ENCODE data around the gene P4HA3.

The P4HA3 gene

GRCh38 chr11:74319139-74319816 is 7.8 kb upstream of the P4HA3 start:
- Histone ChIP-seq H2AFZ (ENCODE audit: low read depth, low read length, severe bottlenecking) (no peak overlapping the region), H3K9ac (ENCODE audit: low read length) (no peak overlapping the region), H3K27me3 (ENCODE audit: low read length) (no peaks in the 10 kb centered on the region), H3K9me2 (replicated peaks; ENCODE audit: insufficient read depth, low read length) (no peaks in the 10 kb centered on the region), H3K4me2 (ENCODE audit: low read depth, low read length, poor library complexity, severe bottlenecking) (no peak overlapping the region), H3K4me3 (ENCODE audit: insufficient read depth, low read length, poor library complexity, severe bottlenecking) (no peak overlapping the region), H3K9me3 (ENCODE audit: insufficient read depth, low read length) (peaks cover 10% of the 10 kb centered on the region; the same call in 1 of the 2 replicates), H3F3A (ENCODE audit: insufficient read depth) (no peaks in the 10 kb centered on the region), H4K20me1 (ENCODE audit: low read depth, low read length) (no peaks in the 10 kb centered on the region), H3K27ac (ENCODE audit: low read depth, low read length) (no peak overlapping the region), H3K36me3 (ENCODE audit: low read length) (no peaks in the 10 kb centered on the region; the same call in 1 of the 2 replicates), H3K79me2 (ENCODE audit: insufficient read depth, low read length) (no peaks in the 10 kb centered on the region)
- TF ChIP-seq CTCF (IDR thresholded peaks at IDR 0.05; ENCODE audit: insufficient read depth, low read length, poor library complexity, severe bottlenecking), result no peak
- TF ChIP-seq EZH2phosphoT487 (conservative IDR thresholded peaks at IDR 0.05; ENCODE audit: low read length), result no peak

GRCh38 chr11:74318241-74318932 is 6.9 kb upstream of the P4HA3 start:
- Histone ChIP-seq H3K9ac (ENCODE audit: low read length) (no peak overlapping the region), H3F3A (ENCODE audit: insufficient read depth) (no peaks in the 10 kb centered on the region), H2AFZ (ENCODE audit: low read depth, low read length, severe bottlenecking) (no peak overlapping the region), H3K27me3 (ENCODE audit: low read length) (no peaks in the 10 kb centered on the region), H3K9me2 (replicated peaks; ENCODE audit: insufficient read depth, low read length) (no peaks in the 10 kb centered on the region), H4K20me1 (ENCODE audit: low read depth, low read length) (no peaks in the 10 kb centered on the region), H3K27ac (ENCODE audit: low read depth, low read length) (no peak overlapping the region), H3K36me3 (ENCODE audit: low read length) (no peaks in the 10 kb centered on the region; the same call in 1 of the 2 replicates), H3K9me3 (ENCODE audit: insufficient read depth, low read length) (peaks cover 10% of the 10 kb centered on the region; the same call in 1 of the 2 replicates), H3K79me2 (ENCODE audit: insufficient read depth, low read length) (no peaks in the 10 kb centered on the region), H3K4me3 (ENCODE audit: insufficient read depth, low read length, poor library complexity, severe bottlenecking) (no peak overlapping the region), H3K4me2 (ENCODE audit: low read depth, low read length, poor library complexity, severe bottlenecking) (no peak overlapping the region)
- TF ChIP-seq CTCF (IDR thresholded peaks at IDR 0.05; ENCODE audit: insufficient read depth, low read length, poor library complexity, severe bottlenecking) (no peak), EZH2phosphoT487 (conservative IDR thresholded peaks at IDR 0.05; ENCODE audit: low read length) (no peak)

GRCh38 chr11:74316772-74317505 is 5.5 kb upstream of the P4HA3 start:
- H2AFZ ChIP-seq (ENCODE audit: low read depth, low read length, severe bottlenecking), result no peak overlapping the region
- H3K4me3 ChIP-seq (ENCODE audit: insufficient read depth, low read length, poor library complexity, severe bottlenecking), result no peak overlapping the region
- no peak overlapping the region for H3K4me2 ChIP-seq (ENCODE audit: low read depth, low read length, poor library complexity, severe bottlenecking)
- no peak overlapping the region for H3K27ac ChIP-seq (ENCODE audit: low read depth, low read length)
- peaks cover 10% of the 10 kb centered on the region; the same call in 1 of the 2 replicates for H3K9me3 ChIP-seq (ENCODE audit: insufficient read depth, low read length)
- no peaks in the 10 kb centered on the region for H4K20me1 ChIP-seq (ENCODE audit: low read depth, low read length)
- H3K27me3 ChIP-seq (ENCODE audit: low read length), result no peaks in the 10 kb centered on the region
- no peaks in the 10 kb centered on the region for H3K79me2 ChIP-seq (ENCODE audit: insufficient read depth, low read length)
- H3F3A ChIP-seq (ENCODE audit: insufficient read depth), result no peaks in the 10 kb centered on the region
- no peaks in the 10 kb centered on the region; the same call in 1 of the 2 replicates for H3K36me3 ChIP-seq (ENCODE audit: low read length)
- no peak overlapping the region for H3K9ac ChIP-seq (ENCODE audit: low read length)
- no peak for TF ChIP-seq EZH2phosphoT487 (conservative IDR thresholded peaks at IDR 0.05; ENCODE audit: low read length)
- TF ChIP-seq CTCF (IDR thresholded peaks at IDR 0.05; ENCODE audit: insufficient read depth, low read length, poor library complexity, severe bottlenecking), result no peak
- H3K9me2 ChIP-seq (replicated peaks; ENCODE audit: insufficient read depth, low read length), result no peaks in the 10 kb centered on the region
